ENCODE data around the gene DTX3. TPM values are rescaled to one million over a fixed set of nuclear protein-coding genes. Genes with fewer than 3 reads are reported as not detected.

Gene DTX3
- total and polyA plus RNA-seq, 2 of the 13 experiments (the other 11 are each of a cell fraction or from before 2014, with no cell fraction given): 9.0 to 27.2 TPM

GRCh38 chr12:57558864-57559263 lies 45.8 kb upstream of the DTX3 start:
- no TSS peak for BruUV-seq (replicated peaks)
- ChIA-PET CTCF (ENCODE audit: low intra/inter-chr PET ratio, low total read pairs) (no interaction called here), POLR2A (no interaction called here)
- no peak for TF ChIP-seq ZMYM4 (CRISPR knock-in tag; IDR thresholded peaks at IDR 0.05)
- peak; percentile 16; the same call in 1 of the 2 replicates for TF ChIP-seq ZNF770 (CRISPR knock-in tag; IDR thresholded peaks at IDR 0.05)
- ATAC-seq (no peak), DNase-seq (ENCODE audit: low spot score) (no peak), FAIRE-seq (no peak)
- no peaks in the 10 kb centered on the region for H3K36me3 ChIP-seq (replicated peaks in 1 of 2; ENCODE audit: control insufficient read depth in 1 of 2, insufficient read depth in 2 of 2, low read length in 2 of 2)
- H4K20me1 ChIP-seq (ENCODE audit: insufficient read depth, low read length): no peaks in the 10 kb centered on the region
- no peaks in the 10 kb centered on the region for H3K27me3 ChIP-seq (ENCODE audit: control insufficient read depth in 1 of 2, insufficient read depth in 2 of 2, low read length in 2 of 2)
- H3K9ac ChIP-seq (ENCODE audit: insufficient read depth, low read depth, low read length): no peak overlapping the region
- 54% methylated on average over 4 of the region's 4 CpGs for WGBS (ENCODE audit: low lambda C conversion rate)
- no peaks in the 10 kb centered on the region for H3K4me1 ChIP-seq (ENCODE audit: insufficient read depth, low read length)
- no peak overlapping the region for H3K4me3 ChIP-seq (replicated peaks in 1 of 3; ENCODE audit: insufficient read depth in 1 of 3, low read depth in 2 of 3, low read length in 3 of 3)
- no peak overlapping the region for H3K27ac ChIP-seq (ENCODE audit: extremely low read length, insufficient read depth, low read length)
- H3K4me2 ChIP-seq (ENCODE audit: low read depth, low read length): no peak overlapping the region
- intact Hi-C loops (cut with micrococcal nuclease; ENCODE audit: unreplicated experiment) (no loop called here), in situ Hi-C loops (cut with HindIII; ENCODE audit: extremely low pct_ligation_motif_present, low pct_unique_long_range_greater_than_20kb) (no loop called here)
- no peaks in the 10 kb centered on the region for H3K79me2 ChIP-seq (ENCODE audit: insufficient read depth, low read length)
- H2AFZ ChIP-seq (ENCODE audit: low read length): no peak overlapping the region
- no peaks in the 10 kb centered on the region for H3K9me3 ChIP-seq (ENCODE audit: low read length)

GRCh38 chr12:57560516-57560915 lies 44.1 kb upstream of the DTX3 start:
- DNase-seq (ENCODE audit: low spot score): no peak
- no peak for FAIRE-seq
- TF ChIP-seq CEBPG (CRISPR knock-in tag; IDR thresholded peaks at IDR 0.05) (no peak), ZBTB4 (CRISPR knock-in tag; IDR thresholded peaks at IDR 0.05; ENCODE audit: borderline replicate concordance) (no peak), MYNN (CRISPR knock-in tag; IDR thresholded peaks at IDR 0.05; ENCODE audit: low read depth) (no peak), ZNF44 (CRISPR knock-in tag; IDR thresholded peaks at IDR 0.05) (no peak), NONO (IDR thresholded peaks at IDR 0.05) (no peak), NONO (CRISPR knock-in tag; conservative IDR thresholded peaks at IDR 0.05) (no peak)

More at GRCh38 chr12:57560516-57560915, 44.1 kb upstream of the DTX3 start:
- Histone ChIP-seq H3K4me3 (replicated peaks in 1 of 3; ENCODE audit: insufficient read depth in 1 of 3, low read depth in 2 of 3, low read length in 3 of 3) (no peak overlapping the region), H3K27me3 (ENCODE audit: control insufficient read depth in 1 of 2, insufficient read depth in 2 of 2, low read length in 2 of 2) (no peaks in the 10 kb centered on the region), H3K79me2 (ENCODE audit: insufficient read depth, low read length) (no peaks in the 10 kb centered on the region), H3K27ac (ENCODE audit: extremely low read length, insufficient read depth, low read length) (no peak overlapping the region), H4K20me1 (ENCODE audit: insufficient read depth, low read length) (no peaks in the 10 kb centered on the region), H3K9me3 (ENCODE audit: low read length) (no peaks in the 10 kb centered on the region), H3K9ac (ENCODE audit: insufficient read depth, low read depth, low read length) (no peak overlapping the region), H3K4me1 (ENCODE audit: insufficient read depth, low read length) (no peaks in the 10 kb centered on the region), H3K4me2 (ENCODE audit: low read depth, low read length) (no peak overlapping the region), H3K36me3 (replicated peaks in 1 of 2; ENCODE audit: control insufficient read depth in 1 of 2, insufficient read depth in 2 of 2, low read length in 2 of 2) (no peaks in the 10 kb centered on the region), H2AFZ (ENCODE audit: low read length) (no peak overlapping the region)
- in situ Hi-C loops (cut with HindIII; ENCODE audit: extremely low pct_ligation_motif_present, low pct_unique_long_range_greater_than_20kb): no loop called here
- 81% methylated on average over 2 of the region's 2 CpGs for WGBS (ENCODE audit: low lambda C conversion rate)
- no peak for ATAC-seq
- POLR2A ChIA-PET: interaction anchor here (0.7 kb wide), 1 partner anchor 14 kb away, joined by 4 read pairs; no protein-coding TSS in a partner anchor
- CTCF ChIA-PET (ENCODE audit: low intra/inter-chr PET ratio, low total read pairs): no interaction called here
- intact Hi-C loops (cut with micrococcal nuclease; ENCODE audit: unreplicated experiment): no loop called here
- BruUV-seq (replicated peaks): no TSS peak

Measured in HepG2 (cell line).